Measurements from ENCODE around the gene SMIM38.

Gene SMIM38

DNA sequence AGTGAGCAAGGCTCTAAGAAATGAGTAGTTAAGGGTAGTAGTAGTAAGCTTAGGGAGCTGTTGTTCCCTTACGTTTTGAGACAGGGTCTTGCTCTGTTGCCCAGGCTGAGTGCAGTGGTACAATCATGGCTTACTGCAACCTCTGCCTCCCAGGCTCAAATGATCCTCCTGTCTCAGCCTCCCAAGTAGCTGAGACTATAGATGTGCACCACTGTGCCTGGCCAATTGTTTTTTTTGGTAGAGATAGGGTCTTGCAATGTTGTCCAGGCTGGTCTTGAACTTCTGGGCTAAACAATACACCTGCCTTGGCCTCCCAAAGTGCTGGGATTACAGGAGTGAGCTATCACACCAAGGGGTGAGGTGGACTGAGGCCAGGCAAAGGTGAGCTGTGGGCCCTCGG lies 10.0 kb downstream of the SMIM38 start:
- no peak overlapping the region for H3K4me2 ChIP-seq (ENCODE audit: low read length)
- no peak for TF ChIP-seq EZH2 (IDR thresholded peaks at IDR 0.05; ENCODE audit: borderline replicate concordance, low read length)
- TF ChIP-seq, protein P1, sequence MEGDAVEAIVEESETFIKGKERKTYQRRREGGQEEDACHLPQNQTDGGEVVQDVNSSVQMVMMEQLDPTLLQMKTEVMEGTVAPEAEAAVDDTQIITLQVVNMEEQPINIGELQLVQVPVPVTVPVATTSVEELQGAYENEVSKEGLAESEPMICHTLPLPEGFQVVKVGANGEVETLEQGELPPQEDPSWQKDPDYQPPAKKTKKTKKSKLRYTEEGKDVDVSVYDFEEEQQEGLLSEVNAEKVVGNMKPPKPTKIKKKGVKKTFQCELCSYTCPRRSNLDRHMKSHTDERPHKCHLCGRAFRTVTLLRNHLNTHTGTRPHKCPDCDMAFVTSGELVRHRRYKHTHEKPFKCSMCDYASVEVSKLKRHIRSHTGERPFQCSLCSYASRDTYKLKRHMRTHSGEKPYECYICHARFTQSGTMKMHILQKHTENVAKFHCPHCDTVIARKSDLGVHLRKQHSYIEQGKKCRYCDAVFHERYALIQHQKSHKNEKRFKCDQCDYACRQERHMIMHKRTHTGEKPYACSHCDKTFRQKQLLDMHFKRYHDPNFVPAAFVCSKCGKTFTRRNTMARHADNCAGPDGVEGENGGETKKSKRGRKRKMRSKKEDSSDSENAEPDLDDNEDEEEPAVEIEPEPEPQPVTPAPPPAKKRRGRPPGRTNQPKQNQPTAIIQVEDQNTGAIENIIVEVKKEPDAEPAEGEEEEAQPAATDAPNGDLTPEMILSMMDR (IDR thresholded peaks at IDR 0.05; ENCODE audit: low read length): no peak
- no peaks in the 10 kb centered on the region for H3K4me1 ChIP-seq (ENCODE audit: insufficient read depth, low read length, severe bottlenecking)
- no peaks in the 10 kb centered on the region for H3K9me3 ChIP-seq (ENCODE audit: low read length)
- no peak overlapping the region for H2AFZ ChIP-seq (ENCODE audit: low read length)
- H3K9ac ChIP-seq (ENCODE audit: low read length): no peak overlapping the region
- H3K27ac ChIP-seq (ENCODE audit: low read depth, low read length, poor library complexity, severe bottlenecking): no peak overlapping the region
- H3K79me2 ChIP-seq (ENCODE audit: insufficient read depth, low read length): no peaks in the 10 kb centered on the region
- H3K27me3 ChIP-seq (ENCODE audit: insufficient read depth, low read length): peaks cover 6% of the 10 kb centered on the region; the same call in 1 of the 2 replicates
- no peaks in the 10 kb centered on the region for H3F3A ChIP-seq (ENCODE audit: insufficient read depth, low read length)
- H3K36me3 ChIP-seq (ENCODE audit: insufficient read depth, low read length): no peaks in the 10 kb centered on the region; the same call in 1 of the 2 replicates
- H3K4me3 ChIP-seq (ENCODE audit: low read depth, low read length, poor library complexity, severe bottlenecking): no peak overlapping the region
- no peaks in the 10 kb centered on the region for H4K20me1 ChIP-seq (ENCODE audit: insufficient read depth, low read length)
- H3K9me2 ChIP-seq (ENCODE audit: low read depth, low read length): no peaks in the 10 kb centered on the region

DNA sequence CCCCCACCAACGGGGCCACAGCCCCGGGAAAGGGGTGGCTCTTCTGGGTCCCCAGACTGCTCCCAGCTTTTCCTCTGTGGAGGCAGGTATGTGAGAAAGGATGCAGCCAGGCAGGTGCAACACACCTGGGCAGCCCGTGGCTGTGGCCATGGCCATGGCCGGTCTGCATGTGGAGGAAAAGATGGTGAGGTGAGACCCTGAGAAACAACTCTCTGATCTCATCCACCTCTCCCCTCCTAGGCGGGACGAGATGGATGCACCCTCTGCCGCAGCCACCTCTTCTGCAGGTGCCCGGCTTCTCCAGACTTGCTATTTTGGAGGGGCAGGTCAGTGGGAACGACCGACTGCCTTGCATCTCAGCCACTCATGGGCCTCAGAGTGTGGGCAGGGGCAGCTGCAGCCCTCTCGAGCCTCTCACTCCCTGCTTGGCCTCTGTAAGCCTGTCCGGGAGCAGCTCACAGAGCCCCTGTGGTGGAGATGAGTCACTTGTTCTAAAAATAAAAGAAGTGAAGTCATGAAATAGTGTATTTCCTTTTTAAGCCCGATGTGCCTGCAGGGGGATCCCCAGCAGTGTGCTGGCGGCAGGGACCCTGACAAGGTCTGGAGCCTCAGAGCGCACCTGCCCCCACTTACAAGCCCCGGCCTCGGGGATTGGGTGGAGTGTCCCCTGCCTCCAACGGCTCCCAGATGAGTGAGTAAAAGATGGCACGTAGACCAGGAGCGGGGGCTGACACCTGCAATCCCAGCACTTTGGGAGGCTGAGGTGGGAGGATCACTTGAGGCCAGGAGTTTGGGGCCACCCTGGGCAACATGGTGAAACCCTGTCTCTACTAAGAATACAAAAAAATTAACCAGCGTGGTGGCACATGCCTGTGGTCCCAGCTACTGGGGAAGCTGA lies 10.7 kb downstream of the SMIM38 start:
- H4K20me1 ChIP-seq (ENCODE audit: insufficient read depth, low read length): no peaks in the 10 kb centered on the region
- H3K79me2 ChIP-seq (ENCODE audit: insufficient read depth, low read length): no peaks in the 10 kb centered on the region
- no peaks in the 10 kb centered on the region; the same call in 1 of the 2 replicates for H3K36me3 ChIP-seq (ENCODE audit: insufficient read depth, low read length)
- TF ChIP-seq EZH2 (IDR thresholded peaks at IDR 0.05; ENCODE audit: borderline replicate concordance, low read length): no peak
- TF ChIP-seq, protein P1 (IDR thresholded peaks at IDR 0.05; ENCODE audit: low read length): no peak
- no peaks in the 10 kb centered on the region for H3K9me3 ChIP-seq (ENCODE audit: low read length)
- no peaks in the 10 kb centered on the region for H3F3A ChIP-seq (ENCODE audit: insufficient read depth, low read length)
- no peak overlapping the region for H3K27ac ChIP-seq (ENCODE audit: low read depth, low read length, poor library complexity, severe bottlenecking)
- H3K4me3 ChIP-seq (ENCODE audit: low read depth, low read length, poor library complexity, severe bottlenecking): no peak overlapping the region
- H3K4me2 ChIP-seq (ENCODE audit: low read length): no peak overlapping the region
- no peaks in the 10 kb centered on the region for H3K9me2 ChIP-seq (ENCODE audit: low read depth, low read length)
- no peaks in the 10 kb centered on the region for H3K4me1 ChIP-seq (ENCODE audit: insufficient read depth, low read length, severe bottlenecking)
- H3K27me3 ChIP-seq (ENCODE audit: insufficient read depth, low read length): peaks cover 6% of the 10 kb centered on the region; the same call in 1 of the 2 replicates
- no peak overlapping the region for H3K9ac ChIP-seq (ENCODE audit: low read length)
- no peak overlapping the region for H2AFZ ChIP-seq (ENCODE audit: low read length)

DNA sequence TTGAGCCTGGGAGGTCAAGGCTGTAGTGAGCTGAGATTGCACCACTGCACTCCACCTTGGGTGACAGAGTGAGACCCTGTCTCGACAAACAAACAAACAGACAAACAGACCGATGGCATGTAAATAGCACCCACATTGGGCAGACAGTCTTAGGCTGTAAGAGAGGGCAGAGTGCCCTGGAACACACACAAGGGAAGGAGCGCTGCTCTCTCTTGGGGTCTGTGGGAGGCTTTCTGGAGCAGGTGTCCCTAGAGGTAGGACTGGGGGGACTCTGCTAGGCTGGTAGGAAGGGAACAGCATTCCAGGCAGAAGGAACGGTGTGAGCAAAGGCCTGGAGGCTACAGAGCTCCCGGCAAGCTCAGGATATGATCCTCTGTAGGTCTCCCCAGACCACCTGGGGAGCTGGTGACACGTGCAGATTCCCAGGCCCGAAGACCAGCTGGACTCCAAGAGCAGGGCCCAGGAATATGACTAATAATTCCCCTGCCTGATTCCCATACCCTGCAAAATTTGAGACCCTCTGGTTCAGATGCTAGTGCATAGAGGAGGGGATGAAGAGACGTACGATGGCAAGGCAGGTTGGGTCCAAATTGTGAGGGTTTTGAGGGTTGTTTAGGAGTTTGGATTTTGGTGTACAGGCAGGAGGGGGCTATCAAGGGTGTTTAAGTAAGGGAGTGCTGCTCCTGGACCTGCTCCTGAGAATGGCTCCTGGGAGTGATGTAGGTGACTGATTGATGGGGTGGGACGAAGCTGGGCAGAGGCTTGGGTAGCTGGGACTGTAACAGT lies 11.6 kb downstream of the SMIM38 start:
- no peak overlapping the region for H3K4me3 ChIP-seq (ENCODE audit: low read depth, low read length, poor library complexity, severe bottlenecking)
- H3K27ac ChIP-seq (ENCODE audit: low read depth, low read length, poor library complexity, severe bottlenecking): no peak overlapping the region
- TF ChIP-seq, protein P1 (IDR thresholded peaks at IDR 0.05; ENCODE audit: low read length): no peak
- no peak for TF ChIP-seq EZH2 (IDR thresholded peaks at IDR 0.05; ENCODE audit: borderline replicate concordance, low read length)
- H4K20me1 ChIP-seq (ENCODE audit: insufficient read depth, low read length): no peaks in the 10 kb centered on the region
- H3K79me2 ChIP-seq (ENCODE audit: insufficient read depth, low read length): no peaks in the 10 kb centered on the region
- H3K4me2 ChIP-seq (ENCODE audit: low read length): no peak overlapping the region
- no peak overlapping the region for H3K9ac ChIP-seq (ENCODE audit: low read length)
- H3F3A ChIP-seq (ENCODE audit: insufficient read depth, low read length): no peaks in the 10 kb centered on the region
- no peaks in the 10 kb centered on the region for H3K9me3 ChIP-seq (ENCODE audit: low read length)
- H3K9me2 ChIP-seq (ENCODE audit: low read depth, low read length): no peaks in the 10 kb centered on the region
- no peaks in the 10 kb centered on the region for H3K4me1 ChIP-seq (ENCODE audit: insufficient read depth, low read length, severe bottlenecking)
- H2AFZ ChIP-seq (ENCODE audit: low read length): no peak overlapping the region
- no peaks in the 10 kb centered on the region; the same call in 1 of the 2 replicates for H3K36me3 ChIP-seq (ENCODE audit: insufficient read depth, low read length)
- H3K27me3 ChIP-seq (ENCODE audit: insufficient read depth, low read length): peaks cover 6% of the 10 kb centered on the region; the same call in 1 of the 2 replicates
